Activated CD4-positive, alpha-beta T cell treated with anti-CD3 and anti-CD28 coated beads for 36 hours (primary cell): ENCODE measurements around the gene CCDC171. TPM values are rescaled to one million over a fixed set of nuclear protein-coding genes. Genes with fewer than 3 reads are reported as not detected.

Experiments
- ATAC-seq: fragments of 200-7000 bp; cut with Tn5 transposase; one replicate; pipeline ENCODE4 v1.10.0; 2021; ENCODE audit warnings: mild to moderate bottlenecking, moderate library complexity
- CTCF ChIA-PET: fragments of 350-600 bp; sonication (Branson Sonifier 250); formaldehyde crosslinking; loops from one replicate; lab custom pipeline; 2021; ENCODE audit warnings: antibody characterized with exemption; lab: Charles Lee
- POLR2A ChIA-PET: fragments of 350-600 bp; sonication (Branson Sonifier 250); formaldehyde crosslinking; loops from one replicate; lab custom pipeline; 2021; ENCODE audit warnings: antibody characterized with exemption, inconsistent platforms; lab: Charles Lee
- DNase-seq: peaks from one replicate; pipeline ENCODE4 v3.0.0-alpha.2; 2020
- H3K27ac Mint-ChIP-seq: one replicate; pipeline ENCODE4 v1.8.0; 2021; ENCODE audit warnings: mixed read lengths
- H3K27me3 Mint-ChIP-seq: one replicate; pipeline ENCODE4 v1.8.0; 2021; ENCODE audit warnings: mixed read lengths
- H3K36me3 Mint-ChIP-seq: one replicate; pipeline ENCODE4 v1.8.0; 2021; ENCODE audit warnings: low read depth, mixed read lengths
- H3K4me1 Mint-ChIP-seq: one replicate; pipeline ENCODE4 v1.8.0; 2021; ENCODE audit warnings: mixed read lengths
- H3K4me3 Mint-ChIP-seq: one replicate; pipeline ENCODE4 v1.8.0; 2021; ENCODE audit warnings: mild to moderate bottlenecking, moderate library complexity, mixed read lengths
- H3K9me3 Mint-ChIP-seq: one replicate; pipeline ENCODE4 v1.8.0; 2021; ENCODE audit warnings: low read depth, mixed read lengths
- intact Hi-C, 2 experiments: fragments of 100-400 bp; cut with DNase I in 1 of 2; cut with micrococcal nuclease in 1 of 2; formaldehyde crosslinking; loops; one replicate each; pipeline versions ENCODE4 v1.14.2 to v1.15.1; 2022 to 2024; cut with DNase I, micrococcal nuclease
- total RNA-seq, 2 experiments: library from RNA; stranded (reverse); gene quantifications; one replicate each; pipeline ENCODE4 v1.2.3, GENCODE V29; 2021

CCDC171 gene
- total RNA-seq, result 1 to 10 TPM; 2.8 to 2.9 TPM

GRCh38 chr9:15552636-15553527 is at the start of gene CCDC171:
TSS of gene CCDC171 (plus strand) at chr9:15553043. CDS start at chr9:15564089, 11,046 bp downstream.
- peaks cover 9% of the 10 kb centered on the region for H3K4me1 Mint-ChIP-seq
- CTCF ChIA-PET, result interaction anchor here (0.6 to 2.4 kb wide), 16 partner anchors 15 to 340 kb away, joined by 3 to 13 read pairs (median 4); partner anchors contain the start of gene PSIP1
- H3K36me3 Mint-ChIP-seq, result no peaks in the 10 kb centered on the region
- H3K27ac Mint-ChIP-seq, result peak within 1 kb of the TSS; percentile 80
- H3K4me3 Mint-ChIP-seq, result peak within 1 kb of the TSS; percentile 79
- POLR2A ChIA-PET, result interaction anchor here (0.5 to 2.2 kb wide), 5 partner anchors 42 to 329 kb away, joined by 3 to 15 read pairs (median 4); partner anchors contain the start of gene PSIP1
- no peaks in the 10 kb centered on the region for H3K27me3 Mint-ChIP-seq
- no peaks in the 10 kb centered on the region for H3K9me3 Mint-ChIP-seq
- intact Hi-C loops, result loop anchor here (1.0 to 10.0 kb wide), 8 partner anchors 42 to 1228 kb away; partner anchors contain the start of genes SNAPC3 (in 2 of the 2) and ZDHHC21 (in 1 of the 2)
- DNase-seq (peak; percentile 93), ATAC-seq (peak; percentile 91)

DNA sequence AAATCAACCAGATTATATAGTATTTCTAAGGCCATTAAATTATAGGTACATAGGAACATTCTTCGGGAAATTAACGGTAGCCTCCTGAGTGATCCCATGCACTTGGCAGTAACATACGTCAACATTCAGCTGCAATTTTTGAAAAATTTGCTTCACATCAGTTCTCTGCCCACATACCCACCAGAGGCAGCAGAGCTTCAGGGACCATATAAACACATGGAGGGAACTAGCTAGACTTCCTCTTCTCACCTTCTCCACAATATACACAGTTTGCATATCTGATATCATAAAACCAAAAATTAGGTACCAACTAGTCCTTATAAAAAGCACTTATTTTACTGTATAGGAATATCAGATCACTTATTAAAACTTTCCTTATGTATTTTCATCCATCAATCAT is 46.9 kb upstream of the CCDC171 start:
- H3K36me3 Mint-ChIP-seq, result peaks cover 65% of the 10 kb centered on the region
- no peak overlapping the region for H3K4me3 Mint-ChIP-seq
- H3K27me3 Mint-ChIP-seq, result no peaks in the 10 kb centered on the region
- ATAC-seq, result no peak
- H3K27ac Mint-ChIP-seq, result no peak overlapping the region
- POLR2A ChIA-PET, result interaction anchor here (0.5 to 1.3 kb wide), 2 partner anchors 47 to 78 kb away, joined by 3 to 4 read pairs; partner anchors contain the start of gene CCDC171
- H3K9me3 Mint-ChIP-seq, result no peaks in the 10 kb centered on the region
- intact Hi-C loops, result loop anchor here in 1 of 2 experiments (5.0 kb wide), 1 partner anchor 34 kb away; no protein-coding TSS in a partner anchor
- peaks cover 53% of the 10 kb centered on the region for H3K4me1 Mint-ChIP-seq
- no peak for DNase-seq
- CTCF ChIA-PET, result interaction anchor here (0.8 to 1.4 kb wide), 3 partner anchors 8 to 100 kb away, joined by 3 to 4 read pairs (median 3); no protein-coding TSS in a partner anchor

DNA sequence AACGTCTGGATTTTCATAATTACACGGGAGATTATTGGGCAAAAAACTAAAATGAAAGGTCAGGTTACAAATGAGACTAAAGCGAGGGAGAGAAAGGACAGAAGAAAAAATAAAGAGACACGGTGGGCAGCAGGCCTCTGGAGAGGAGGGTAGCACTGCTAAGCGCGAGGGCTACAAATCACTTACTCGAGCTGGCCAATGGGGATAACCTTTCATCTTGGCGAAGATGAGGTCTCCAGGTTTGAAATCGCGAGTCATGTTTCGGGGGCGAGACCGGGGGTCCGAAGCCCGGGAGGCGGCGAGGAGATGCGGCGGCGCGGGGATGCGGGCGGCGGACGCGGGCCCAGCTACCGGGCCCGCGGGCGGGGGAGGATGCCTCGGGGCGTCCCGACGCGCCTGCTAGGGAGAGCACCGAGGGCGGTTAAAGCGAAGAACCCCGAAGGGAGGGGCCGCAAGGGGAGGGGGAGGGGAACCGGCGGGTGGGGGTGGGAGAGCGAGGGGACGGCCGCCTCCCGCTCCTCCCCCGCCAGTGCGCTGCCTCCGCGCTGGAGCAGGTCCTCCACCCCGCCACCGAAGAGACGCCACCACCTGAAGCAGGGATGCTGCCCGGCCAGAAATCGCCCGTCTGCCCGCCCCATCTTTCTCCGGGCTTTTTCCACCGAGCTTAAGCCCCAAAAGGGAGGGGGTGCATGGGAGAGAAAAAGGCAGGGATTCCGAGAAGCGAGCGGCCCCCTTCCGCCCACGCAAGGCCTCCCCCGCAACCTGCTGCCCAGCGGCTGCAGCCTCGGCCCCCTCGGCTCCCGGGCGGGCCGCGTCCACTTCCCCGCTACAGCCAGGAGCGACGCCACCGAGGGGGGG is 42.7 kb upstream of the CCDC171 start:
- POLR2A ChIA-PET, result interaction anchor here (0.7 to 1.5 kb wide), 8 partner anchors 8 to 87 kb away, joined by 3 to 15 read pairs (median 4); partner anchors contain the start of genes CCDC171 and SNAPC3
- intact Hi-C loops, result loop anchor here (2.0 to 5.0 kb wide), 6 partner anchors 38 to 281 kb away; partner anchors contain the start of gene SNAPC3 (in 1 of the 2)
- Mint-ChIP-seq H3K27me3 (no peaks in the 10 kb centered on the region), H3K4me3 (peak overlapping the region; percentile 85), H3K36me3 (peaks cover 42% of the 10 kb centered on the region), H3K27ac (peak overlapping the region; percentile 87), H3K4me1 (peaks cover 48% of the 10 kb centered on the region), H3K9me3 (no peaks in the 10 kb centered on the region)
- CTCF ChIA-PET, result interaction anchor here (0.8 to 2.4 kb wide), 5 partner anchors 8 to 96 kb away, joined by 4 to 11 read pairs (median 5); partner anchors contain the start of gene CCDC171
- DNase-seq (peak; percentile 83), ATAC-seq (peak; percentile 55)

DNA sequence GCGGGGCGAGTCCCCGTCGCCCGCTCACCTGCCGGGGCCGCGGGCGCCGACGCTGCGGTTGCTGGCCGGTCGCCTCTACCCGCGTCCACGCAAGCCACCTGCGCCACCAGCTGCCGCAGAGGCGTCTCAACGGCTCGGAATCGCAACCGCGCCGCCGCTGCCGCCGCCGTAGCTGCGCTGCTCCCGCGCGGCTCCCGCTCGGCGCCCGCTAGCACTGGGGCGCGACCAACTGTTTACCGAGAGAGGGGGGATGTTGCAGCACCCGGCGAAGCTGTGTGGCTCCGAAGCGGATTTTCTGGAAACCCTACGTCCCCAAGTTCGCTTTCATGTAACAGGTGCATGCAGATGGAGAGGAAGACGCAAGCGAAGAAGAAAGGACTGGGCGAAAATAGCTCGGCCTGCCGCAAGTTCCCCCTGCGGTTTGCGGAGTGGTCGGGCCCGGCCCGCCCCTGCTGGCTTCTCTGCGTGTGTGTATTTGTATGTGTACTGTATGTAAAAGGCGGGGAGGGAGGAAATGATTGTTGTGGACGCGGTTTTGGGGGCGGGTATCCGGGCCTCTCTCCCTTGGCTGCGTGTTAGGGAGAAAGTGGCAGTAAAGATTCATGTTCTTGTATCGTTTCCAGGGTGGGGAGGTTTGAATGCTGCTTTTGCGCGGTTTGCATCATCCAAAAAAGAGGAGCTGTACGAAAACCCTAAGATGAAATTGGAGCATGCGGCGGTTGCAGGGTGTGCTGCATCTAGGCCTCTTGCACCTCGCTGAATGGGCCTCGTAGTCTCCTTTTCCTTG is 41.9 kb upstream of the CCDC171 start, which contains the start of gene PSIP1:
TSS of gene PSIP1 (minus strand) at position 182 of the 787 bp plus-strand sequence. CDS start 782 bp downstream, outside the sequence.
- H3K27me3 Mint-ChIP-seq, result no peaks in the 10 kb centered on the region
- peak; percentile 92 for DNase-seq
- ATAC-seq, result peak; percentile 86
- peak within 1 kb of the TSS; percentile 85 for H3K4me3 Mint-ChIP-seq
- intact Hi-C loops, result loop anchor here (1.0 to 5.0 kb wide), 8 partner anchors 20 to 282 kb away; partner anchors contain the start of gene SNAPC3 (in 2 of the 2)
- H3K4me1 Mint-ChIP-seq, result peaks cover 48% of the 10 kb centered on the region
- POLR2A ChIA-PET, result interaction anchor here (0.7 to 1.8 kb wide), 8 partner anchors 11 to 88 kb away, joined by 3 to 15 read pairs (median 4); partner anchors contain the start of genes CCDC171 and SNAPC3
- H3K36me3 Mint-ChIP-seq, result peaks cover 37% of the 10 kb centered on the region
- CTCF ChIA-PET, result interaction anchor here (0.7 to 2.4 kb wide), 7 partner anchors 9 to 95 kb away, joined by 3 to 11 read pairs (median 4); partner anchors contain the start of gene CCDC171
- H3K27ac Mint-ChIP-seq, result peak within 1 kb of the TSS; percentile 98
- H3K9me3 Mint-ChIP-seq, result no peaks in the 10 kb centered on the region

GRCh38 chr9:15512204-15512603 is 40.6 kb upstream of the CCDC171 start:
- intact Hi-C loops, result loop anchor here in 1 of 2 experiments (1.0 to 5.0 kb wide), 2 partner anchors 19 to 215 kb away; no protein-coding TSS in a partner anchor
- no peaks in the 10 kb centered on the region for H3K9me3 Mint-ChIP-seq
- H3K27me3 Mint-ChIP-seq, result no peaks in the 10 kb centered on the region
- ChIA-PET CTCF (interaction anchor here (1.1 to 2.4 kb wide), 8 partner anchors 10 to 26 kb away, joined by 3 to 11 read pairs (median 4); no protein-coding TSS in a partner anchor), POLR2A (interaction anchor here (0.5 to 1.8 kb wide), 6 partner anchors 10 to 205 kb away, joined by 3 to 6 read pairs (median 4); partner anchors contain the start of genes SNAPC3 and TTC39B)
- H3K27ac Mint-ChIP-seq, result peak overlapping the region; percentile 68
- peaks cover 39% of the 10 kb centered on the region for H3K4me1 Mint-ChIP-seq
- H3K4me3 Mint-ChIP-seq, result peak overlapping the region; percentile 8
- ATAC-seq (peak; percentile 8), DNase-seq (no peak)
- H3K36me3 Mint-ChIP-seq, result peaks cover 25% of the 10 kb centered on the region

- ChIA-PET CTCF (interaction anchor here (0.5 to 2.1 kb wide), 7 partner anchors 12 to 211 kb away, joined by 3 to 7 read pairs (median 4); no protein-coding TSS in a partner anchor), POLR2A (interaction anchor here (0.9 to 1.4 kb wide), 2 partner anchors 10 to 12 kb away, joined by 3 to 6 read pairs; no protein-coding TSS in a partner anchor)
These were observed 40.0 kb upstream of the CCDC171 start for GRCh38 chr9:15512889-15513288.

GRCh38 chr9:15513335-15513734 is 39.5 kb upstream of the CCDC171 start:
- CTCF ChIA-PET, result interaction anchor here (0.8 to 1.3 kb wide), 2 partner anchors 15 to 22 kb away, joined by 3 read pairs; no protein-coding TSS in a partner anchor
- Mint-ChIP-seq H3K4me3 (no peak overlapping the region), H3K9me3 (no peaks in the 10 kb centered on the region), H3K36me3 (peaks cover 15% of the 10 kb centered on the region), H3K4me1 (peaks cover 31% of the 10 kb centered on the region), H3K27ac (no peak overlapping the region), H3K27me3 (no peaks in the 10 kb centered on the region)
- intact Hi-C loops, result loop anchor here in 1 of 2 experiments (5.0 kb wide), 1 partner anchor 216 kb away; no protein-coding TSS in a partner anchor
- no peak for ATAC-seq
- POLR2A ChIA-PET, result interaction anchor here (0.9 kb wide), 1 partner anchor 13 kb away, joined by 3 read pairs; no protein-coding TSS in a partner anchor
- peak; percentile 39 for DNase-seq

More at GRCh38 chr9:15512889-15513288, 40.0 kb upstream of the CCDC171 start:
- Mint-ChIP-seq H3K36me3 (peaks cover 20% of the 10 kb centered on the region), H3K9me3 (no peaks in the 10 kb centered on the region), H3K27me3 (no peaks in the 10 kb centered on the region), H3K4me1 (peaks cover 35% of the 10 kb centered on the region), H3K4me3 (no peak overlapping the region), H3K27ac (no peak overlapping the region)
- no peak for ATAC-seq
- intact Hi-C loops, result loop anchor here in 1 of 2 experiments (1.0 to 5.0 kb wide), 2 partner anchors 18 to 216 kb away; no protein-coding TSS in a partner anchor
- no peak for DNase-seq

GRCh38 chr9:15519831-15520230 is 33.0 kb upstream of the CCDC171 start:
- H3K4me1 Mint-ChIP-seq, result peaks cover 10% of the 10 kb centered on the region
- no peaks in the 10 kb centered on the region for H3K36me3 Mint-ChIP-seq
- CTCF ChIA-PET, result interaction anchor here (1.3 kb wide), 1 partner anchor 13 kb away, joined by 3 read pairs; no protein-coding TSS in a partner anchor
- DNase-seq, result no peak
- intact Hi-C loops, result no loop called here
- H3K4me3 Mint-ChIP-seq, result no peak overlapping the region
- POLR2A ChIA-PET, result interaction anchor here (0.7 kb wide), 1 partner anchor 210 kb away, joined by 4 read pairs; no protein-coding TSS in a partner anchor
- no peak overlapping the region for H3K27ac Mint-ChIP-seq
- H3K9me3 Mint-ChIP-seq, result no peaks in the 10 kb centered on the region
- ATAC-seq, result no peak
- peaks cover 2% of the 10 kb centered on the region for H3K27me3 Mint-ChIP-seq

GRCh38 chr9:15521254-15521653 is 31.6 kb upstream of the CCDC171 start:
- H3K27ac Mint-ChIP-seq, result no peak overlapping the region
- CTCF ChIA-PET, result no interaction called here
- no peaks in the 10 kb centered on the region for H3K9me3 Mint-ChIP-seq
- POLR2A ChIA-PET, result interaction anchor here (0.6 kb wide), 1 partner anchor 20 kb away, joined by 3 read pairs; no protein-coding TSS in a partner anchor
- ATAC-seq (no peak), DNase-seq (no peak)
- H3K4me1 Mint-ChIP-seq, result peaks cover 10% of the 10 kb centered on the region
- H3K4me3 Mint-ChIP-seq, result no peak overlapping the region
- H3K27me3 Mint-ChIP-seq, result peaks cover 2% of the 10 kb centered on the region
- no peaks in the 10 kb centered on the region for H3K36me3 Mint-ChIP-seq
- intact Hi-C loops, result no loop called here
